ENCODE results near the gene PRTG. TPM values are rescaled to one million over a fixed set of nuclear protein-coding genes. Genes with fewer than 3 reads are reported as not detected.

PRTG gene
- total and polyA plus RNA-seq, 2 of the 13 experiments (the other 11 are each of a cell fraction or from before 2014, with no cell fraction given), result 13.2 to 22.3 TPM

GRCh38 chr15:55685286-55685685 is 57.7 kb downstream of the PRTG start:
- intact Hi-C loops (cut with micrococcal nuclease; ENCODE audit: unreplicated experiment) (loop anchor here (10.0 kb wide), 1 partner anchor 50 kb away; no protein-coding TSS in a partner anchor), in situ Hi-C loops (cut with HindIII; ENCODE audit: extremely low pct_ligation_motif_present, low pct_unique_long_range_greater_than_20kb) (no loop called here)
- no peak overlapping the region for H3K4me3 ChIP-seq (replicated peaks in 1 of 3; ENCODE audit: insufficient read depth in 1 of 3, low read depth in 2 of 3, low read length in 3 of 3)
- no peak overlapping the region for H3K4me2 ChIP-seq (ENCODE audit: low read depth, low read length)
- no peak for DNase-seq (ENCODE audit: low spot score)
- H3K36me3 ChIP-seq (replicated peaks in 1 of 2; ENCODE audit: control insufficient read depth in 1 of 2, insufficient read depth in 2 of 2, low read length in 2 of 2), result peaks cover 2 to 11% of the 10 kb centered on the region in 2 experiments; a peak in 4 of 5 replicates
- ATAC-seq, result no peak
- ChIA-PET CTCF (ENCODE audit: low intra/inter-chr PET ratio, low total read pairs) (no interaction called here), POLR2A (no interaction called here)
- H3K79me2 ChIP-seq (ENCODE audit: insufficient read depth, low read length), result no peaks in the 10 kb centered on the region
- no TSS peak for BruUV-seq (replicated peaks)
- no peaks in the 10 kb centered on the region for H3K27me3 ChIP-seq (ENCODE audit: control insufficient read depth in 1 of 2, insufficient read depth in 2 of 2, low read length in 2 of 2)
- no peak overlapping the region for H2AFZ ChIP-seq (ENCODE audit: low read length)
- 58% methylated on average over 1 of the region's 1 CpG for WGBS (ENCODE audit: low lambda C conversion rate)
- H3K9ac ChIP-seq (ENCODE audit: insufficient read depth, low read depth, low read length), result no peak overlapping the region
- no peak for FAIRE-seq
- no peaks in the 10 kb centered on the region for H3K9me3 ChIP-seq (ENCODE audit: low read length)
- no peak for TF ChIP-seq SIN3A (IDR thresholded peaks at IDR 0.05; ENCODE audit: borderline replicate concordance, low read depth, low read length)
- TF ChIP-seq ZSCAN30 (CRISPR knock-in tag; IDR thresholded peaks at IDR 0.05), result no peak
- TF ChIP-seq ZNF660 (CRISPR knock-in tag; IDR thresholded peaks at IDR 0.05; ENCODE audit: borderline replicate concordance, low read depth), result no peak
- TF ChIP-seq FOXK1 (CRISPR knock-in tag; IDR thresholded peaks at IDR 0.05; ENCODE audit: borderline replicate concordance, low read depth), result no peak
- TF ChIP-seq SUZ12 (IDR thresholded peaks at IDR 0.05; ENCODE audit: low read depth, low read length), result no peak
- no peak for TF ChIP-seq ELK4 (CRISPR knock-in tag; IDR thresholded peaks at IDR 0.05; ENCODE audit: borderline replicate concordance)
- no peak for TF ChIP-seq ZFP62 (CRISPR knock-in tag; IDR thresholded peaks at IDR 0.05)
- no peaks in the 10 kb centered on the region for H4K20me1 ChIP-seq (ENCODE audit: insufficient read depth, low read length)
- H3K4me1 ChIP-seq (ENCODE audit: insufficient read depth, low read length), result no peaks in the 10 kb centered on the region
- no peak overlapping the region for H3K27ac ChIP-seq (ENCODE audit: extremely low read length, insufficient read depth, low read length)

GRCh38 chr15:55683376-55683775 is 59.6 kb downstream of the PRTG start:
- BruUV-seq (replicated peaks), result no TSS peak
- Histone ChIP-seq H4K20me1 (ENCODE audit: insufficient read depth, low read length) (no peaks in the 10 kb centered on the region), H3K9ac (ENCODE audit: insufficient read depth, low read depth, low read length) (no peak overlapping the region), H3K79me2 (ENCODE audit: insufficient read depth, low read length) (no peaks in the 10 kb centered on the region), H2AFZ (ENCODE audit: low read length) (no peak overlapping the region), H3K4me2 (ENCODE audit: low read depth, low read length) (no peak overlapping the region), H3K27me3 (ENCODE audit: control insufficient read depth in 1 of 2, insufficient read depth in 2 of 2, low read length in 2 of 2) (no peaks in the 10 kb centered on the region), H3K4me3 (replicated peaks in 1 of 3; ENCODE audit: insufficient read depth in 1 of 3, low read depth in 2 of 3, low read length in 3 of 3) (no peak overlapping the region), H3K4me1 (ENCODE audit: insufficient read depth, low read length) (no peaks in the 10 kb centered on the region), H3K27ac (ENCODE audit: extremely low read length, insufficient read depth, low read length) (no peak overlapping the region), H3K9me3 (ENCODE audit: low read length) (no peaks in the 10 kb centered on the region), H3K36me3 (replicated peaks in 1 of 2; ENCODE audit: control insufficient read depth in 1 of 2, insufficient read depth in 2 of 2, low read length in 2 of 2) (peaks cover 2 to 18% of the 10 kb centered on the region in 2 experiments; a peak in 4 of 5 replicates)
- intact Hi-C loops (cut with micrococcal nuclease; ENCODE audit: unreplicated experiment), result loop anchor here (10.0 kb wide), 1 partner anchor 51 kb away; no protein-coding TSS in a partner anchor
- DNase-seq (ENCODE audit: low spot score) (no peak), ATAC-seq (no peak), FAIRE-seq (no peak)
- CTCF ChIA-PET (ENCODE audit: low intra/inter-chr PET ratio, low total read pairs), result no interaction called here
- in situ Hi-C loops (cut with HindIII; ENCODE audit: extremely low pct_ligation_motif_present, low pct_unique_long_range_greater_than_20kb), result no loop called here
- POLR2A ChIA-PET, result no interaction called here
- TF ChIP-seq HMGXB4 (CRISPR knock-in tag; IDR thresholded peaks at IDR 0.05; ENCODE audit: borderline replicate concordance in 1 of 2, low read depth in 1 of 2), result no peak
- TF ChIP-seq ERF (CRISPR knock-in tag; IDR thresholded peaks at IDR 0.05), result no peak
- TF ChIP-seq YY1 (IDR thresholded peaks at IDR 0.05; ENCODE audit: insufficient read depth, insufficient replicate concordance, low read depth, low read length), result no peak
- TF ChIP-seq STAT5B (CRISPR knock-in tag; IDR thresholded peaks at IDR 0.05), result no peak
- no peak for TF ChIP-seq ATAD3A (CRISPR knock-in tag; IDR thresholded peaks at IDR 0.05)
- TF ChIP-seq HINFP (CRISPR knock-in tag; IDR thresholded peaks at IDR 0.05; ENCODE audit: low read depth), result no peak
- no peak for TF ChIP-seq DPF2 (CRISPR knock-in tag; IDR thresholded peaks at IDR 0.05; ENCODE audit: borderline replicate concordance, low read depth)

All from HepG2 (cell line).